Sciatic nerve (tissue), 2 donors: Measurements from ENCODE around the gene NUP93. TPM values are rescaled to one million over a fixed set of nuclear protein-coding genes. Genes with fewer than 3 reads are reported as not detected.

Experiments used
- ATAC-seq: fragments of 200-7000 bp; cut with Tn5 transposase; one replicate; pipeline ENCODE4 v1.9.1; 2020; ENCODE audit warnings: mild to moderate bottlenecking, moderate library complexity
- DNase-seq: peaks from one replicate; pipeline ENCODE4 v3.0.0-alpha.2; 2020; ENCODE audit warnings: low spot score
- intact Hi-C: fragments of 100-400 bp; cut with DNase I; formaldehyde crosslinking; loops from one replicate; pipeline ENCODE4 v1.14.2; 2022
- total RNA-seq: library from RNA; stranded (reverse); fragmentation: NEBNext Ultra II Directional; extraction: Animal tissue kit (Norgen Biotek cat#: 25700); gene quantifications from one replicate; pipeline ENCODE4 v1.2.1, GENCODE V29; 2021
- donor health status: DM: no; HTN: no; CAD: no.
- donor health status: DM: no; HTN: no; CAD: no.

The NUP93 gene
- 74.0 TPM for total RNA-seq

DNA sequence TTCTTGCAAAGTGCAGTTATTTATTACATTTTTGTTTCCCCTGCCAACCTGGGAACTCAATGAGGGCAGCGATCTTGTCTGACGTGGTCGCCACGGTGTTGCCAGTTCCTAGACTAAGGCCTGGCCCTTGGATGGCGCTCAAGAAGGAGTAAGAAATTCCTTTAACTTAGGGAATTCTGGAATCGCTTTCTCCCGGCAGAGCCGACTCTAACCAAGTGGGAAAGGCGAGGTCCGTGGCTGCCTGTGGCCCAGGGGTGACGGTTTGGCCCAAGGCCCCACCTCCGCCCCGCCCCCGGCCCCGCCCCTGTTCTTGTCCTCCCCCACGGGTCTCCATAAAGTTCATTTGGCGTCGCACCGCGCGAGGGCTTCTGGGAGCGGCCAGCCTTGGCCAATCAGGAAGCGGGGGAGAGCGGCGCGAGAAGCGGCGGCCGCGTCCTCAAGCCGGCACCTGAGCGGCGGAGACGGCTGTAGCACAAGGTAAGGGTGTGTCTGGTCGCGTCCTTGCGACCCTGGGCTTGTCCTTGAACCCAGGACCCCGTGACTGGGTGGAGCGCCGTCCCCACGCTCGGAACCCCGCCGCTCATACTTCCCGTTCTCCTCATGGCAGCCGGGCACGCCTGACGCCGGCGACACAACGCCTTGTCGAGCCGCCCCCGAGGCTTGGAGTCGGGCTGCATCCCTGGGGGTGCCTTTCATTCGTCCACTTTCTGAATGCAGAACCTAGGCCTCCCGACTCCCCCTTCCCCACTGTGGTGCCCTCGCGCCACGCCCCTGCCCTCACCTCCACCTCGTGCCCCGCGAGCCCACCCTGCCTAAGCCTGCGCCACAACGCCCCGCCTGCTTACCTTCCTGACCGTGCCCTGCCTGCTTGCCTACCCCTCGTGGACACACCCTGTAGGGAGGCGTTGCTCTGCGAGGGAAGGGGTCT is at the start of gene NUP93:
NUP93 (plus strand) TSS at position 395 of the 928 bp plus-strand sequence. CDS start 18,119 bp downstream, outside the sequence.
- intact Hi-C loops = no loop called here
- ATAC-seq = peak; percentile 99

DNA sequence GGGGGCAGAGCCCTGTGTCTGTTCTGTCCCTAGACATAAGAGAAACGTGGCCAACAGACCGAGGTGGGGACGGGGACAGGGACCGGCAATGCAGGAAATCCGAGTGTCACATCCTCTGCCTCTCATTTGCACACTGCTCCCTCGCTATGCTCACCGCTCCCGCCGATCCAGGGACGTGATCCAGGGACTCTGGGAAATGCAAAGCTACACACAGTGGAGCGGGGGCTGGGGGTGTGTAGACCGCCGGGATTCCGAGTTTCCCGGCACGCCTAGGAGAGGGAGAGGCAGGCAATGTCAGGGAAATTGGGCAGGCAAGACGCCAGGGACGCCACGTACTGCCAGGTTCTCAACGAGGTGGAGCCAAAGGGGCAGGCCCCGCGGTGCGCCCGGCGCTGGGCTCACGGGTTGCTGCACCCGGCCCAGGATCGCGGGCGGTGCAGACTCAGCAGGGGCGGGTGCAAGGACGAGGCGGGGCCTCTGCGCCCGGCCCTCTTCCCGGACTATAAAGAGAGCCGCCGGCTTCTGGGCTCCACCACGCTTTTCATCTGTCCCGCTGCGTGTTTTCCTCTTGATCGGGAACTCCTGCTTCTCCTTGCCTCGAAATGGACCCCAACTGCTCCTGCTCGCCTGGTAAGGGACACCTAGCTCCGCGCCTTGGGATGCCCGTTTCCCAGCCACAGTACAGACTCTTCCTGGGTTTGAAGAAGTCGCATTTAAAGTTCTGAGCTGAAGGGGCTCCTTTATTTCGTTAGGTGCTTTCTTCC is 47.8 kb upstream of the NUP93 start, which contains the start of gene MT1X:
MT1X (plus strand) TSS at position 532 of the 764 bp plus-strand sequence; CDS start at position 603, 71 bp downstream.
- ATAC-seq (peak; percentile 99), DNase-seq (peak; percentile 92)
- intact Hi-C loops = no loop called here

More for the DNA sequence above, at the start of gene NUP93:
- peak; percentile 96 for DNase-seq

DNA sequence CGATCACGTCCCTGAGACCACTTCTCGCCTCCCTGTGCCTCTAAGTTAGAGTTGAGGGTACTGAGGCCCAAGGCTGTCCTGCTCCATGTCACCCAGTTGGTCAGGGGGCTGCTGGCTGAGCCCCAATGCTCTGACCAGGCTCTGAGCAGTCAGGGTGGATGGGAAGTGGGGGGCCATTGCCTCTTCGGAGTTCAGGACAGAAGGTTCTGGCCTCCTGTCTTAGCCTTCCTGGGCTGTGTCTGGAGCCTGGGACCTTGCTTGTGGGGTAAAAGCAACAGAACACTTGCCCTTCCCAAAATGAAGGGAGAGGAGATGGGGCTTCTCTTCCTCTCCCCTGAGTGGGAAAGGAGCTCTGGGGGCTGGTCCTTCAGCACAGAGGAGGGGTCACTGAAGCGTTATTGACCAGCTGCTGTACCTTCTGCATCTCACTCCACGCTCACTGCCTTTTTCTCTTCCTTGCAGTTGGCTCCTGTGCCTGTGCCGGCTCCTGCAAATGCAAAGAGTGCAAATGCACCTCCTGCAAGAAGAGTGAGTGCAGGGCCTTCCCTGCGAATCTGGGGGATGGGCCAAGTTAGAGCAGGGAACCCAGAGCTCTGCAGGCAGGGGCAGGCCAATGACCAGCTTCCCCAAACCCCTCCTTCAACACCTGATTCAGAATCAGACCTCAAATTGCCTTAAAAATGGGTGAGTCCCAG is 47.1 kb upstream of the NUP93 start:
- no peak for DNase-seq
- peak; percentile 3 for ATAC-seq
- intact Hi-C loops = no loop called here

DNA sequence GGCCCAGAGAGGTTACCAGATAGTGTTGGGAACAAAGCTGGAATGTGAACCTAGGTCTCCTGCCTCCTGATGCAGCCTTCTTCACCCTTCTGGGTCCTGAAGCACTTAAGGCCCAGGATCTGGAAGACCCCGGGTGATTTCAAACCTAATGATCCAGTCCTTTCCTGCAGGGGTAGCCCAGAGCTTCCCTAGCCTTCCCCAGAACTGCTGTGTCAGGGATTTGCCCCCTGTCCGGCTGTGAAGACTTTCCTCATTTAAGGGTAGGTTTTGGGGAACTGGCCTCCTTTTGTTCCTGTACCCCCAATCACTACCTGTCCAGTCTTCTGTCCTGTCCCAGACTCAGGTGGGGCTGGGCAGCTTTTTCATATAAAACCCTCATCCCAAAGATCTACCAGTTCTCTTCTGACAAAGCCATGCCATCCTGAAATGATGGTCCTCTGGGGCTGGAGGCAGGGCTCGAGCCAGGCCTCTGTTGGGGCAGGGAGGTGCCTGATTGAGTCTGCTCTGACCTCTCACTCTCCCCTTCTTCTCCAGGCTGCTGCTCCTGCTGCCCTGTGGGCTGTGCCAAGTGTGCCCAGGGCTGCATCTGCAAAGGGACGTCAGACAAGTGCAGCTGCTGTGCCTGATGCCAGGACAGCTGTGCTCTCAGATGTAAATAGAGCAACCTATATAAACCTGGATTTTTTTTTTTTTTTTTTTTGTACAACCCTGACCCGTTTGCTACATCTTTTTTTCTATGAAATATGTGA is 46.3 kb upstream of the NUP93 start:
- ATAC-seq = no peak
- DNase-seq = no peak
- intact Hi-C loops = no loop called here

DNA sequence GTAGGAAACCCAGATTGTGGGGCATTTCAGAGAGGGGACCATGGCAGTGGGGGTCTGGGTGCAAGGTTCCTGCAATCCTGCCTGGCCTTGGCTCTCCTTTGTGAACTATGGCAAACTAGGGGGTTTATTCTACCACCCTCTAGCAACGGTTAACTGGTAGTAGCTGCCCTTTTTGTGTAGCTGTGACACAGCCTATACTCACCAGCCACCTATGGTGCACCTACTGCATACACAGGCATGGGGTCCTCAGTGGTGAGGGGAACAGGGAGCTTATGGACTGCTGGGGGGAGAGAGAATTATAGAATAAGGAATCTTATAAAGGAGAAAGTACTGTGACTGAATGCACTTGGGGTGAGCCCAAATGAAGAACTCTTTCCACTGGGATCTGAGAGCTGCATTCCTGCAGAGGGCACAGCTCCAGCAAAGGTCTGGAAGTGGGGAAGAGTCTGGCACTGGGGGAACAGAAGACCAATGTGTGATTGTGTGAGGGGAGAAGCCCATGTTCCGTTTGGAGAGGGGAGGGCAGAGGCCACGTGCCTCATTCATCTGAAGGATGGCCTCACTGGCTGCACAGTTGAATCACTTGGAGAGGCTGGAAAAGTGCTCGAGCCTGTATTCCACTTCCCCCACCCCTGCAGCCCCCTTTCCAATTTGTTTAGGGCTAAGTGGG is 45.5 kb upstream of the NUP93 start:
- no peak for DNase-seq
- ATAC-seq = no peak
- intact Hi-C loops = no loop called here

DNA sequence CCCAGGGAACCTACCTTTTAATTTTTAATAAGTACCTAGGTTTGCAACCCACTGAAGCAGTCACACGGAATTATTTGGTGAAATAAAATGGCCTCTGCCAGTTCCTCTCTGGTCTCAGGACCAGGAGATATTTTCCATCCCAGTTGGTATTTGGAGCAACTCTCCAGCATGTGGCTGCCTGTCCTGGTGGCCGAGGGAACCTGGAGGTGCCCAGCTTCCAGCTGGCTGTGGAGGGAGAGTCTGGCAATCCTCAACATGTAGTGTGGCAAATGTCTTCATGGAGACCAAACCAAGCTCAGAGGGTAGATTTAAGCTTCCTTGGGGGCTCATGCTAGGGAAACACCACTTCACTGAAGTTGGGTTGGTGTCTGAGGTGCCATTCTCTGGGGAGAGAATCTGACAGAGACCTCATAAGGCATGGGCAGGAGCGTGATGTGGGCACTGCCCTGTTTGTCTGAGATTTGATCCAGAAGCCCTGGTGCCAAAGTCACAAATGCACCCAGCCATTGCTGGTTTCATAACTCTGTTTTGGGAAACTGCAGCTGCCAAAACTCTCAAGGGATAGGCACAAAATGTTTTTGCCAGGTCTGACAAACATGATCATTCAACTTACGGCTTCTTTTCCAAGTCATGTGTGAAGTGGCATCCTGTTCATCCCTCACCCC is 44.9 kb upstream of the NUP93 start:
- DNase-seq (no peak), ATAC-seq (no peak)
- intact Hi-C loops = no loop called here

DNA sequence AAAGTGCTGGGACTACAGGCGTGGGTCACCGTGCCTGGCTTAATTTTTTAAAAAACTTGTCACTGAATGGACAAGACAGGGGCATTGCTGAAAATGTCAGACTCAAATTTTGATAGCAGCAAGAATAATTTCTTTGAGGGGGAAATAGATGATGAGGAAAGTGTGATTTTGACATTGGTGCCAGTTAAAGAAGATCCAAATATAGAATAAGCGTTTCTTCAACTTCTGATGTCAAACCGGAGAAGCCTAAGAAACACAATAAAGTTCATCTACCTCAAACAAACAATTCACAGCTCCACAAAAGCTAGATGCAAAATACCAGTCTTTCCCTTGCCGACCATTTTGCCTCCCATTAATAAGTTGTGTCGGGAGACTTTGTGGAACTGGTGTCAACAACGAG is 43.2 kb upstream of the NUP93 start:
- intact Hi-C loops = no loop called here
- DNase-seq (no peak), ATAC-seq (no peak)

DNA sequence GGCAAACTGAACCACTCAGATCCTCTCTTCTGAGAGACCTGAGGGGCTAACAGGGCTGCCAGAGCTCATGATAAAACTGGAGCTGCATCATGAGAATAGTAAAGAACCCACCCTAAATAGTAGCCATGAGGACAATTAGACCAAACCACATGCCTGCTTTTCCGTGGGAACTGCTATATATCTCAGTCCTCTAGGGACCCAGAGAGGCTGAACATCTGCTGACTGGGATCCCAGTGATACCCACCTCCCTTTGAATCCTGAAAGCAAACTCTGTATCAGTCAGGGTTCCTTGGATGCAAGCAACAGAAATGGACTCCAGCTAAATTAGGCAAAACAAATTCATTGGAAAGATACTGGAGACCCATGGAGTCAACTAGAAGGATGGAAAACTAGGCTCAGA is 41.2 kb upstream of the NUP93 start:
- DNase-seq (no peak), ATAC-seq (no peak)
- intact Hi-C loops = no loop called here

DNA sequence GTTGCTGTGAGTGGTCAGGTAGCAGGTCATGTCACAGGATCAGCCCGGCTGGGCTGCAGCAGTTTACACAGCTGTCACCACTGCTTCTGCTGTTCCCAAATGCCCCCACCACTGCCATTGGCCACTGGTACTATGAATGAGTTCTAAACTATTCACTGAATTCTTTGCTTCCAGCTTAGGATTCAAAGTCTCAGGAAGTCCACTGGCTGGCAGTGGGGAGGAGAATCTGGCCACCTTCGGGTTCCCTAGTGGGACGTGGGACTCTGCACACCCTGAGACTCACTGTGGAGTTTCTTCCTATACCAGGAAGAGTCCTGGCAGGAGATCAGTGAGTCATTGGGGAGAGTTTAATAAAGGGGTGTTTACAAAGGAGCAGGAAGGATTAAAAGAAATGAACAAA is 40.8 kb upstream of the NUP93 start:
- no peak for ATAC-seq
- DNase-seq = no peak
- intact Hi-C loops = no loop called here

DNA sequence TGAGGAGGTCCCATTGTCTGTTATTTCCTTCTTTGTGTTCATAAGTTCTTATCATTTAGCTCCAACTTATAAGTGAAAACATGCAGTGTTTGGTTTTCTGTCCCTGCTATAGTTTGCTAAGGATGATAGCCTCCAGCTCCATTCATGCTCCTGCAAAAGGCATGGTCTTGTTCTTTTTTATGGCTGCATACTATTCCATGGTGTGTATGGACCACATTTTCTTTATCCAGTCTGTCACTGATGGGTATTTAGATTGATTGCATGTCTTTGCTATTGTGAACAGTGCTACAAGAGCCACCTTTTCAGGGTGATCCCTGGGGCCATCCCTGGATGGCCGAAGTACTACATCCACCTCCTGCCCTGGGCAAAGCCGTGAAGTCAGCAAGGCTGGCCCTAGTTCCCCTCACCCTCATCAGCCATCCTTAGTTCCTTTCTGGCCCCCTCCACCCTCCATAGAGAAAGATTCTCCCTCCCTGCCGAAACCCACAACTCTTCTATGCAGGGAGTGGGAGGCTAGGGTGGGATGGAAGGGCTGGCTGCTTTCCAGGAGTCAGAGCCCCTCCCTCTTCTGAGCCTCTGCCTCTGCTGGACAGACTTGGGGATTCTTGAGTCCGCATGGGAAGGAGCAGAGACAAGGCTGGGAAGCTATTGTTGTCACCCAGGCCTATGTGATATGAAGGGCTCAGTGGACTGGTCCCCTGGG is 39.4 kb upstream of the NUP93 start:
- intact Hi-C loops = no loop called here
- no peak for ATAC-seq
- no peak for DNase-seq

DNA sequence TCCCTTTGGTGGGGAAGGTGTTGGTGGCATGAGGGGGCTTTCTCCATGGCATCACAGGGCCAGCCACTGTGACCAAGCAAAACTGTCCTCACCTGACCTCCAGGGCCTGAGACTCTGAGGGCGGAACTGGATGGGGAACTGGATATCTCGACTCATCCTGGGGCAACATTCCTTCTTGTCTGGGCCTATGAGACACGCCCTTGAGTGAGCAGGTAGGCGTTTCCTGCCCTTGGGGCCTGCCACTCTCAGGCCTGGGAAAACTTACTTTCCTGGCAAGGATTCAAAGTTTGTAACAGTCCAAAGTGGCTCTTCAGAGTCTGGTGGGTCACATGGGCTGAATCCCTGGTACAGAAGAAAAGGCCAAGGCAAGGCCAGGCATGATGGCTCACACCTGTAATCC is 38.0 kb upstream of the NUP93 start:
- intact Hi-C loops = no loop called here
- no peak for ATAC-seq
- no peak for DNase-seq

DNA sequence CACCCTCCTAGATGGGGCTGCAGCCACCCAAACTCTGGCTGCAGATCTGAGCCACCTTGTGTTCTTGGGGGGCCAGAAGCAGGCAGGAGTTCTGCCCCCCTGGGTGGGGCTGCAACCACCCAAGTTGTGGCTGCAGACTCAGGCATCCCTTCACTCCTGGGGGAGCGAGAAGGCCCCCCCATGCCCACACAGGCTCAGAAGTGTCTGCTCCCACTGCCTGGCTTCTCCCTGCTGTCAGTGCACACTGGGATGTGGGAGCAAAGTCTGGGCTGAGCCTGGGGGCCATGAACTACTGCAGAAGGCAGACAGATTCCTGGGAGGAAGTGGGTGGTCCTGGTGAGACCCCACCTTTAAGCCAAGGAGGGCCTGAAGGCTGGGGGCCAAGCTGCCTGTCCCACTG is 34.7 kb upstream of the NUP93 start:
- intact Hi-C loops = no loop called here
- no peak for DNase-seq
- no peak for ATAC-seq

DNA sequence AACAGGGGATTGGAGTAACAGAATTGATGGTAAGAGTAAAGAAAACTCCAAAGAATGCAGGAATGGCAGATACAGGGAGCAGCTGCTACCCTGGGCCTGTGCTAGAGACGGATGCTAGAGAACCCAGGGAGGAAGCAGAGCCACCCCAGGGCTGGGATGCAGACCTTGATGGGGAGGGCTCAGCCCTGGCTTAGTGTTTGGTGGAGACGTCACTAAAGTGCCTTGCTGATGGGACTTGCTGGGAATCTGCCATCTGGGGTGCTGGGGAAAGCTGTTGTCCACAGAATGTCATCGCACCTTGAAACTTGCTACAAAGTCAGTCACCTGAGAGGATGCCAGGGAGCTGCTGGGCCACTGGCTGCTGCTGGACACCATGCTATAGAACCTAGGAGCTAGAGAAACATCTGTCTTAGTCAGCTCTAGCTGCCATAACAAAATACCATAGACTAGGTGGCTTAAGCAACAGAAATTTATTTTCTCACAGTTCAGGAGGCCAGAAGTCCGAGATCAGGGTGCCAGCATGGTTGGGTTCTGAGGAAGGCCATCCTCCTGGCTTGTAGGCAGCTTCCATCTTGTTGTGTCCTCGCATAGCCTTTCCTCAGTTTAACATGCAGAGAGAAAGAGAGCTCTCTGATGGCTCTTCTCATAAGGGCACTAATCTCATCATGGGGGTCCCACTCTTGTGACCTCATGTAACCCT is 32.3 kb upstream of the NUP93 start:
- intact Hi-C loops = no loop called here
- DNase-seq (no peak), ATAC-seq (no peak)

DNA sequence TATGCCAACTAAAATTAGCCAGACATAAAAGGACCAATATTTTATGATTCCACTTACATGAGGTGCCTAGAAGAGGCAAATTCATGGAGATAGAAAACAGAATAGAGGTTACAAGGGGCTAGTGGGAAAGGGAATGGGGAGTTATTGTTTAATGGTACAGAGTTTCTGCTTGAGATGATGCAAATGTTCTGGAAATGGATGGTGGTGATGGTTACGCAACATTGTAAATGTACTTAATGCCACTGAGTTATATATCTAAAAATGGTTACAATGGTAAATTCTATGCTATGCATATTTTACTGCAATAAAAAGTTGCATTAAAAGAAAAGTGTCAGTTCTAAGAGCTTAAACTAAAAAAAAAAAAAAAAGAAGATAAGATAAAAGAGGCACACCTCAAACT is 29.7 kb upstream of the NUP93 start:
- intact Hi-C loops = loop anchor here (5.0 to 10.0 kb wide), 3 partner anchors 125 to 365 kb away; no protein-coding TSS in a partner anchor
- ATAC-seq (no peak), DNase-seq (no peak)

DNA sequence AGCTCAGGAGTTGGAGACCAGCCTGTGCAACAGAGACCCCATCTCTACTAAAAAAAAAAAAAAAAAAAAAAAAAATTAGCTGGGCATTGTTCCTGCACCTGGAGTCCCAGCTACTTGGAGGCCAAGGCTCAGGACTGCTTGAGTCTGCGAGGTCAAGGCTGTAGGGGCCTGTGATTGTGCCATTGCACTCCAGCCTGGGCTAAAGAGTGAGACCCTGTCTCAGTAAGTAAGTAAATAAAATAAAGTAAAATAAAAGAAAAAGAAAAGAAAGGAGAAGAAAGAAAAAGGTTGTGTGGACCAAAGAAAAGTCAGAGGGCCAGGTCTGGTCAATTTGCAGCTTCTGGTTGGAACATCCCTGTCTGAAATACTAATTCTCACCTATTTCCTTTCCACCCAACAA is 29.3 kb upstream of the NUP93 start:
- ATAC-seq (no peak), DNase-seq (no peak)
- intact Hi-C loops = loop anchor here (5.0 to 10.0 kb wide), 3 partner anchors 126 to 366 kb away; no protein-coding TSS in a partner anchor

DNA sequence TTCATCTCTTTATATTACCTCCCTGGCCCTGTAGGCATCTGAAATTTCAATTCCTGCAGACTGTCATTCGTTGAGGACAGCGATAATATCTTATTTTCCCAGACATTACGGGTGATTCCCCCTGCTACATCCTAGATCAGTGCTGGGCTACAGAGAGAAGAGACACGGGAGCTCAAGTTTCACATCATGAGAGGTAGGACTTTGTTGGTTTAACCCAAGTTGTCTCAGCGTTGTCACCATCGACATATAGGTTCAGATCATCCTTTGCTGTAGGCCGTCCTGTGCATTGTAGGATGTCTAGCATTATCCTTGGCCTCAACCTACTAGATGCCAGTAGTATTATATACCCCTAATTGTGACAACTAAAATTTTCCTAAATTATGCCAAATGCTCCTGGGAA is 28.4 kb upstream of the NUP93 start:
- intact Hi-C loops = loop anchor here (5.0 to 10.0 kb wide), 3 partner anchors 127 to 367 kb away; no protein-coding TSS in a partner anchor
- peak; percentile 14 for ATAC-seq
- no peak for DNase-seq
